ENCODE results near the gene PIEZO2.

GRCh38 chr18:11037533-11038240, 111.7 kb downstream of the PIEZO2 start:
- TF ChIP-seq CTCF (conservative IDR thresholded peaks at IDR 0.05), result no peak
- TF ChIP-seq ZFX (IDR thresholded peaks at IDR 0.05), result no peak

All from C4-2B (cell line).